ENCODE results near the gene FRMD3.

Gene FRMD3

DNA sequence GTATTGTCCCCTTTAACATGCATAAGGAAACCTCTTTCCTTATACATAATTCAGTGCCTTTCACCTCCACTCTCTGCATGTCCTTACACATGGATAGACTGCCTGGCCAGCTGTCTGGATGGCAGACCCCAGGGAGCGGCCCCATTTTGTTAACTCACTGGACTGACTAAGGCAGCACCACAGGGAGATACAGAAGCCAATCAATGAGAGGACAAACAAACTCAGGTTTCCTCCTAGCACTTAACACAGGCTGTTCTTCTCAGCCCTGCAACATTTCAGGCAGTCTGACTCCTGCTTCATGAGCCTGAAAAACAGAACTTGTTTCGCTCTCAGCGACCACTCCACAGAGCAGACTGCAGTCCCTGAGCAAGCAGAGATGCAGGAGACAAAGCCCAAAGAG, 339.8 kb downstream of the FRMD3 start:
- Histone ChIP-seq H3K4me1 (no peaks in the 10 kb centered on the region), H3K9ac (no peak overlapping the region), H3K36me3 (ENCODE audit: control insufficient read depth, insufficient read depth, low read length) (no peaks in the 10 kb centered on the region), H3K9me3 (ENCODE audit: control insufficient read depth, low read length) (no peaks in the 10 kb centered on the region), H3K27ac (no peak overlapping the region), H2AFZ (no peak overlapping the region), H3K4me3 (ENCODE audit: low read depth, low read length) (no peak overlapping the region), H3K27me3 (ENCODE audit: control insufficient read depth, insufficient read depth, low read length) (no peaks in the 10 kb centered on the region), H3K79me2 (no peaks in the 10 kb centered on the region), H3K4me2 (ENCODE audit: low read length) (no peak overlapping the region)
- TF ChIP-seq CTCF (IDR thresholded peaks at IDR 0.05): no peak

GRCh38 chr9:83197591-83197990, 340.6 kb downstream of the FRMD3 start:
- Histone ChIP-seq H2AFZ (no peak overlapping the region), H3K27ac (no peak overlapping the region), H3K79me2 (no peaks in the 10 kb centered on the region), H3K27me3 (ENCODE audit: control insufficient read depth, insufficient read depth, low read length) (no peaks in the 10 kb centered on the region), H3K4me3 (ENCODE audit: low read depth, low read length) (no peak overlapping the region), H3K4me1 (no peaks in the 10 kb centered on the region), H3K9me3 (ENCODE audit: control insufficient read depth, low read length) (no peaks in the 10 kb centered on the region), H3K9ac (no peak overlapping the region), H3K36me3 (ENCODE audit: control insufficient read depth, insufficient read depth, low read length) (no peaks in the 10 kb centered on the region), H3K4me2 (ENCODE audit: low read length) (no peak overlapping the region)
- no peak for TF ChIP-seq CTCF (IDR thresholded peaks at IDR 0.05)

GRCh38 chr9:83196946-83197345, 341.3 kb downstream of the FRMD3 start:
- Histone ChIP-seq H3K27ac (no peak overlapping the region), H3K4me3 (ENCODE audit: low read depth, low read length) (no peak overlapping the region), H2AFZ (no peak overlapping the region), H3K9me3 (ENCODE audit: control insufficient read depth, low read length) (no peaks in the 10 kb centered on the region), H3K9ac (no peak overlapping the region), H3K27me3 (ENCODE audit: control insufficient read depth, insufficient read depth, low read length) (no peaks in the 10 kb centered on the region), H3K79me2 (no peaks in the 10 kb centered on the region), H3K4me2 (ENCODE audit: low read length) (no peak overlapping the region), H3K4me1 (no peaks in the 10 kb centered on the region), H3K36me3 (ENCODE audit: control insufficient read depth, insufficient read depth, low read length) (no peaks in the 10 kb centered on the region)
- TF ChIP-seq CTCF (IDR thresholded peaks at IDR 0.05): no peak
